WTC11 (cell line): ENCODE data around the gene SH3BP4. TPM values are rescaled to one million over a fixed set of nuclear protein-coding genes. Genes with fewer than 3 reads are reported as not detected.

Experiments
- ATAC-seq: fragments of 200-7000 bp; cut with Tn5 transposase; 2 replicates; pipeline ENCODE4 v1.10.0; 2021; ENCODE audit warnings: mild to moderate bottlenecking, moderate library complexity
- CTCF ChIA-PET: fragments of 300-600 bp; sonication (Branson Sonifier 250); formaldehyde crosslinking; loops from one replicate; lab custom pipeline; 2021; ENCODE audit warnings: antibody characterized with exemption; lab: Charles Lee
- POLR2A ChIA-PET: fragments of 350-600 bp; sonication (Branson Sonifier 250); formaldehyde crosslinking; loops from one replicate; lab custom pipeline; 2021; ENCODE audit warnings: antibody characterized with exemption; lab: Charles Lee
- DNase-seq: peaks from one replicate; pipeline ENCODE4 v3.0.0; 2021; ENCODE audit warnings: low spot score
- H3K27ac Mint-ChIP-seq: 2 replicates; pipeline ENCODE4 v1.8.0; 2021; ENCODE audit warnings: mixed read lengths
- H3K27me3 Mint-ChIP-seq: 2 replicates; pipeline ENCODE4 v1.8.0; 2021; ENCODE audit warnings: low read depth, mild to moderate bottlenecking, moderate library complexity, mixed read lengths
- H3K36me3 Mint-ChIP-seq: 2 replicates; pipeline ENCODE4 v1.8.0; 2021; ENCODE audit warnings: mixed read lengths
- H3K4me1 Mint-ChIP-seq: 2 replicates; pipeline ENCODE4 v1.8.0; 2022; ENCODE audit warnings: mixed read lengths
- H3K4me3 Mint-ChIP-seq: 2 replicates; pipeline ENCODE4 v1.8.0; 2021; ENCODE audit warnings: mild to moderate bottlenecking, moderate library complexity, mixed read lengths
- H3K9me3 Mint-ChIP-seq: 2 replicates; pipeline ENCODE4 v1.8.0; 2021; ENCODE audit warnings: mixed read lengths
- ATF1 ChIP-seq: sonication (generic); formaldehyde crosslinking; IDR thresholded peaks from 2 replicates; pipeline ENCODE4 v1.8.1; 2023; ENCODE audit warnings: mild to moderate bottlenecking, moderate library complexity, missing genetic modification reagents
- CREB1 ChIP-seq: sonication (generic); formaldehyde crosslinking; IDR thresholded peaks from 2 replicates; pipeline ENCODE4 v1.8.0; 2023; ENCODE audit warnings: mild to moderate bottlenecking, missing genetic modification reagents
- E2F4 ChIP-seq: sonication (generic); formaldehyde crosslinking; IDR thresholded peaks from 2 replicates; pipeline ENCODE4 v1.8.1; 2022; ENCODE audit warnings: low read depth, mild to moderate bottlenecking, moderate library complexity, missing genetic modification reagents, borderline replicate concordance
- EMX1 ChIP-seq: fragments of 250-450 bp; sonication (Bioruptor Pico); IDR thresholded peaks from 2 replicates; pipeline ENCODE4 v1.8.0; 2021; ENCODE audit warnings: mild to moderate bottlenecking
- FOXJ3 ChIP-seq: sonication (generic); formaldehyde crosslinking; IDR thresholded peaks from 2 replicates; pipeline ENCODE4 v1.9.0; 2021; ENCODE audit warnings: missing genetic modification reagents, mild to moderate bottlenecking, borderline replicate concordance
- HMGA2 ChIP-seq: fragments of 250-450 bp; sonication (Bioruptor Pico); IDR thresholded peaks from 2 replicates; pipeline ENCODE4 v1.4.0; 2021; ENCODE audit warnings: mild to moderate bottlenecking, moderate library complexity
- NFE2L1 ChIP-seq: sonication (generic); formaldehyde crosslinking; IDR thresholded peaks from 2 replicates; pipeline ENCODE4 v1.8.1; 2023; ENCODE audit warnings: missing genetic modification reagents
- NR2C2 ChIP-seq: sonication (generic); formaldehyde crosslinking; IDR thresholded peaks from 2 replicates; pipeline ENCODE4 v1.8.0; 2022; ENCODE audit warnings: mild to moderate bottlenecking, missing genetic modification reagents
- TP53 ChIP-seq: sonication (generic); formaldehyde crosslinking; IDR thresholded peaks from 2 replicates; pipeline ENCODE4 v1.8.1; 2023; ENCODE audit warnings: mild to moderate bottlenecking, missing genetic modification reagents
- USF2 ChIP-seq: sonication (generic); formaldehyde crosslinking; IDR thresholded peaks from 2 replicates; pipeline ENCODE4 v1.8.1; 2023; ENCODE audit warnings: mild to moderate bottlenecking, missing genetic modification reagents, moderate library complexity
- ZNF263 ChIP-seq: sonication (generic); formaldehyde crosslinking; IDR thresholded peaks from 2 replicates; pipeline ENCODE4 v1.8.1; 2022; ENCODE audit warnings: low read depth, mild to moderate bottlenecking, moderate library complexity, missing genetic modification reagents
- ZNF317 ChIP-seq: sonication (generic); formaldehyde crosslinking; IDR thresholded peaks from 2 replicates; pipeline ENCODE4 v1.8.1; 2023; ENCODE audit warnings: low read depth, mild to moderate bottlenecking, moderate library complexity, missing genetic modification reagents, borderline replicate concordance
- total RNA-seq: library from RNA; stranded (reverse); gene quantifications from 3 replicates; pipeline ENCODE4 v1.2.3, GENCODE V29; 2021
- TF ChIP-seq, protein P1 (sequence below): sonication (generic); formaldehyde crosslinking; IDR thresholded peaks from 2 replicates; pipeline ENCODE4 v1.8.1; 2023; ENCODE audit warnings: mild to moderate bottlenecking, missing genetic modification reagents, moderate library complexity
- TF ChIP-seq, protein P2 (sequence below): sonication (generic); formaldehyde crosslinking; IDR thresholded peaks from 2 replicates; pipeline ENCODE4 v1.8.1; 2022; ENCODE audit warnings: low read depth, missing genetic modification reagents, borderline replicate concordance
- TF ChIP-seq, protein P3 (sequence below): sonication (generic); formaldehyde crosslinking; IDR thresholded peaks from 2 replicates; pipeline ENCODE4 v1.8.1; 2023; ENCODE audit warnings: mild to moderate bottlenecking, missing genetic modification reagents, borderline replicate concordance
- TF ChIP-seq, protein P4 (sequence below): sonication (generic); formaldehyde crosslinking; IDR thresholded peaks from 2 replicates; pipeline ENCODE4 v1.8.0; 2023; ENCODE audit warnings: mild to moderate bottlenecking, missing genetic modification reagents
- TF ChIP-seq, protein P5 (sequence below): sonication (generic); formaldehyde crosslinking; IDR thresholded peaks from 2 replicates; pipeline ENCODE4 v1.8.0; 2022; ENCODE audit warnings: mild to moderate bottlenecking, missing genetic modification reagents

SH3BP4 gene
- total RNA-seq, 1 experiment from 2014 or later = 44.4 TPM

DNA sequence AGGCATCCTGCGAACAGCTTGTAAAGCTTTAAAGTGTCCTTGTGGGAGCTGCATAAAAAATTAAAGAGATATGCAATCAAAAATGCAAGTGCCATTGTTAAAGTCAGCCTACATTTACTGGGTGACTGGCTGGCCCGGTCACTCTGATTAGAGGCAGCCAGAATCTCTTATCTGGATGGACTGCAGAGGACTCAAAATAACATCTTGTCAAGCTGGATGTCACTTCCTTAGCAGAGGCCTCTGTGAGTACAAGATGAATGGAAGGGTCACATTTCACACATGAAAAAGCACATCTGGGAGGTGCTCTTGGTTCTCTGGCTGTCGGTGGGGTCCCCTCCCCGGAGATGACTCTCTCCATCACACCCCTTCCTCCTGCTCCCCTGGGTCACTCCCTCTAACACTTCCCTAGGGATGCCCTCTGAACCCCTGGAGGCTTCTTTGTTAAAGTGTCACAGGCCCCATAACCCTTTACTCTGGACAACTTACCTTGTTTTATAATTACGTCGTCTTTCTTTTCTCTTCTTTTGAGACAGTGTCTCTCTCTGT lies 122.1 kb downstream of the SH3BP4 start (continued):
- TF ChIP-seq ATF1 (CRISPR knock-in tag) (no peak), USF2 (no peak)

GRCh38 chr2:235077046-235077445 lies 125.2 kb downstream of the SH3BP4 start:
- no peak for DNase-seq
- Mint-ChIP-seq H3K36me3 (no peaks in the 10 kb centered on the region), H3K4me3 (no peak overlapping the region), H3K4me1 (no peaks in the 10 kb centered on the region), H3K9me3 (no peaks in the 10 kb centered on the region), H3K27me3 (no peaks in the 10 kb centered on the region), H3K27ac (no peak overlapping the region)
- ATAC-seq = no peak
- TF ChIP-seq, protein P1, sequence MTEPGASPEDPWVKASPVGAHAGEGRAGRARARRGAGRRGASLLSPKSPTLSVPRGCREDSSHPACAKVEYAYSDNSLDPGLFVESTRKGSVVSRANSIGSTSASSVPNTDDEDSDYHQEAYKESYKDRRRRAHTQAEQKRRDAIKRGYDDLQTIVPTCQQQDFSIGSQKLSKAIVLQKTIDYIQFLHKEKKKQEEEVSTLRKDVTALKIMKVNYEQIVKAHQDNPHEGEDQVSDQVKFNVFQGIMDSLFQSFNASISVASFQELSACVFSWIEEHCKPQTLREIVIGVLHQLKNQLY (CRISPR knock-in tag) = no peak
- TF ChIP-seq HMGA2 (no peak), FOXJ3 (CRISPR knock-in tag) (no peak), ZNF263 (CRISPR knock-in tag) (no peak), NFE2L1 (CRISPR knock-in tag) (no peak), TP53 (no peak), ZNF317 (CRISPR knock-in tag) (no peak), E2F4 (CRISPR knock-in tag) (no peak), CREB1 (no peak), NR2C2 (CRISPR knock-in tag) (no peak), EMX1 (CRISPR knock-in tag) (no peak)
- TF ChIP-seq, protein P2, sequence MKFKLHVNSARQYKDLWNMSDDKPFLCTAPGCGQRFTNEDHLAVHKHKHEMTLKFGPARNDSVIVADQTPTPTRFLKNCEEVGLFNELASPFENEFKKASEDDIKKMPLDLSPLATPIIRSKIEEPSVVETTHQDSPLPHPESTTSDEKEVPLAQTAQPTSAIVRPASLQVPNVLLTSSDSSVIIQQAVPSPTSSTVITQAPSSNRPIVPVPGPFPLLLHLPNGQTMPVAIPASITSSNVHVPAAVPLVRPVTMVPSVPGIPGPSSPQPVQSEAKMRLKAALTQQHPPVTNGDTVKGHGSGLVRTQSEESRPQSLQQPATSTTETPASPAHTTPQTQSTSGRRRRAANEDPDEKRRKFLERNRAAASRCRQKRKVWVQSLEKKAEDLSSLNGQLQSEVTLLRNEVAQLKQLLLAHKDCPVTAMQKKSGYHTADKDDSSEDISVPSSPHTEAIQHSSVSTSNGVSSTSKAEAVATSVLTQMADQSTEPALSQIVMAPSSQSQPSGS (CRISPR knock-in tag) = no peak
- TF ChIP-seq, protein P3, sequence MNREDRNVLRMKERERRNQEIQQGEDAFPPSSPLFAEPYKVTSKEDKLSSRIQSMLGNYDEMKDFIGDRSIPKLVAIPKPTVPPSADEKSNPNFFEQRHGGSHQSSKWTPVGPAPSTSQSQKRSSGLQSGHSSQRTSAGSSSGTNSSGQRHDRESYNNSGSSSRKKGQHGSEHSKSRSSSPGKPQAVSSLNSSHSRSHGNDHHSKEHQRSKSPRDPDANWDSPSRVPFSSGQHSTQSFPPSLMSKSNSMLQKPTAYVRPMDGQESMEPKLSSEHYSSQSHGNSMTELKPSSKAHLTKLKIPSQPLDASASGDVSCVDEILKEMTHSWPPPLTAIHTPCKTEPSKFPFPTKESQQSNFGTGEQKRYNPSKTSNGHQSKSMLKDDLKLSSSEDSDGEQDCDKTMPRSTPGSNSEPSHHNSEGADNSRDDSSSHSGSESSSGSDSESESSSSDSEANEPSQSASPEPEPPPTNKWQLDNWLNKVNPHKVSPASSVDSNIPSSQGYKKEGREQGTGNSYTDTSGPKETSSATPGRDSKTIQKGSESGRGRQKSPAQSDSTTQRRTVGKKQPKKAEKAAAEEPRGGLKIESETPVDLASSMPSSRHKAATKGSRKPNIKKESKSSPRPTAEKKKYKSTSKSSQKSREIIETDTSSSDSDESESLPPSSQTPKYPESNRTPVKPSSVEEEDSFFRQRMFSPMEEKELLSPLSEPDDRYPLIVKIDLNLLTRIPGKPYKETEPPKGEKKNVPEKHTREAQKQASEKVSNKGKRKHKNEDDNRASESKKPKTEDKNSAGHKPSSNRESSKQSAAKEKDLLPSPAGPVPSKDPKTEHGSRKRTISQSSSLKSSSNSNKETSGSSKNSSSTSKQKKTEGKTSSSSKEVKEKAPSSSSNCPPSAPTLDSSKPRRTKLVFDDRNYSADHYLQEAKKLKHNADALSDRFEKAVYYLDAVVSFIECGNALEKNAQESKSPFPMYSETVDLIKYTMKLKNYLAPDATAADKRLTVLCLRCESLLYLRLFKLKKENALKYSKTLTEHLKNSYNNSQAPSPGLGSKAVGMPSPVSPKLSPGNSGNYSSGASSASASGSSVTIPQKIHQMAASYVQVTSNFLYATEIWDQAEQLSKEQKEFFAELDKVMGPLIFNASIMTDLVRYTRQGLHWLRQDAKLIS (CRISPR knock-in tag) = no peak
- TF ChIP-seq, protein P4, sequence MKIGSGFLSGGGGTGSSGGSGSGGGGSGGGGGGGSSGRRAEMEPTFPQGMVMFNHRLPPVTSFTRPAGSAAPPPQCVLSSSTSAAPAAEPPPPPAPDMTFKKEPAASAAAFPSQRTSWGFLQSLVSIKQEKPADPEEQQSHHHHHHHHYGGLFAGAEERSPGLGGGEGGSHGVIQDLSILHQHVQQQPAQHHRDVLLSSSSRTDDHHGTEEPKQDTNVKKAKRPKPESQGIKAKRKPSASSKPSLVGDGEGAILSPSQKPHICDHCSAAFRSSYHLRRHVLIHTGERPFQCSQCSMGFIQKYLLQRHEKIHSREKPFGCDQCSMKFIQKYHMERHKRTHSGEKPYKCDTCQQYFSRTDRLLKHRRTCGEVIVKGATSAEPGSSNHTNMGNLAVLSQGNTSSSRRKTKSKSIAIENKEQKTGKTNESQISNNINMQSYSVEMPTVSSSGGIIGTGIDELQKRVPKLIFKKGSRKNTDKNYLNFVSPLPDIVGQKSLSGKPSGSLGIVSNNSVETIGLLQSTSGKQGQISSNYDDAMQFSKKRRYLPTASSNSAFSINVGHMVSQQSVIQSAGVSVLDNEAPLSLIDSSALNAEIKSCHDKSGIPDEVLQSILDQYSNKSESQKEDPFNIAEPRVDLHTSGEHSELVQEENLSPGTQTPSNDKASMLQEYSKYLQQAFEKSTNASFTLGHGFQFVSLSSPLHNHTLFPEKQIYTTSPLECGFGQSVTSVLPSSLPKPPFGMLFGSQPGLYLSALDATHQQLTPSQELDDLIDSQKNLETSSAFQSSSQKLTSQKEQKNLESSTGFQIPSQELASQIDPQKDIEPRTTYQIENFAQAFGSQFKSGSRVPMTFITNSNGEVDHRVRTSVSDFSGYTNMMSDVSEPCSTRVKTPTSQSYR (CRISPR knock-in tag) = no peak
- TF ChIP-seq, protein P5, sequence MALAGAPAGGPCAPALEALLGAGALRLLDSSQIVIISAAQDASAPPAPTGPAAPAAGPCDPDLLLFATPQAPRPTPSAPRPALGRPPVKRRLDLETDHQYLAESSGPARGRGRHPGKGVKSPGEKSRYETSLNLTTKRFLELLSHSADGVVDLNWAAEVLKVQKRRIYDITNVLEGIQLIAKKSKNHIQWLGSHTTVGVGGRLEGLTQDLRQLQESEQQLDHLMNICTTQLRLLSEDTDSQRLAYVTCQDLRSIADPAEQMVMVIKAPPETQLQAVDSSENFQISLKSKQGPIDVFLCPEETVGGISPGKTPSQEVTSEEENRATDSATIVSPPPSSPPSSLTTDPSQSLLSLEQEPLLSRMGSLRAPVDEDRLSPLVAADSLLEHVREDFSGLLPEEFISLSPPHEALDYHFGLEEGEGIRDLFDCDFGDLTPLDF (CRISPR knock-in tag) = no peak
- ChIA-PET POLR2A (no interaction called here), CTCF (no interaction called here)
